ENCODE measurements around the gene C1orf226. TPM values are rescaled to one million over a fixed set of nuclear protein-coding genes. Genes with fewer than 3 reads are reported as not detected.

C1orf226 gene
- total RNA-seq, 2 donors from 2014 or later = 1.3 to 4.0 TPM

DNA sequence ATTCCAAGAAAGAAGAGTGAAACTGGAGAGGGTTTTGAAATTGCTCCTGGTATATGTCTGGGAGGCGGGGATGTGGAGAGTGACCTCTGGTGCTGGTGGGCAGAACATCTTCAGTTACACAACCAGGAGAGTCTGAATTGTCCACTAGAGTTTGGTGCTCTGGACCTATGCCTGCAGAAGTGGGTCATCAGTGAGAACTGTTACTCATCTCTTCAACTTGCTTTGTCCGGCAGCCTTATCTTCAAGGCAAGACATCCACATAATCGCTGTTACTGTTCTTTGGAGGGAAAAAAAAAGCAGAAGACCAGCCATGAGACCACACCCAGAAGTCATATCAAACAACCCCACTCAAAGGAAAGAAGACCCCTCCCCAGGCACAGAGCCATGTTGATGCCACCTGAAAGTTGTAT, 15.5 kb downstream of the C1orf226 start:
- Histone ChIP-seq H3K4me1 (no peaks in the 10 kb centered on the region), H3K9me3 (no peaks in the 10 kb centered on the region), H3K27ac (no peak overlapping the region), H3K36me3 (replicated peaks in 1 of 2; ENCODE audit: insufficient read depth in 1 of 2, low read depth in 2 of 2) (no peaks in the 10 kb centered on the region), H3K4me3 (no peak overlapping the region), H3K27me3 (no peaks in the 10 kb centered on the region)
- DNase-seq (no peak), ATAC-seq (no peak)
- TF ChIP-seq POLR2A (IDR thresholded peaks at IDR 0.05) = no peak
- TF ChIP-seq, protein P1, sequence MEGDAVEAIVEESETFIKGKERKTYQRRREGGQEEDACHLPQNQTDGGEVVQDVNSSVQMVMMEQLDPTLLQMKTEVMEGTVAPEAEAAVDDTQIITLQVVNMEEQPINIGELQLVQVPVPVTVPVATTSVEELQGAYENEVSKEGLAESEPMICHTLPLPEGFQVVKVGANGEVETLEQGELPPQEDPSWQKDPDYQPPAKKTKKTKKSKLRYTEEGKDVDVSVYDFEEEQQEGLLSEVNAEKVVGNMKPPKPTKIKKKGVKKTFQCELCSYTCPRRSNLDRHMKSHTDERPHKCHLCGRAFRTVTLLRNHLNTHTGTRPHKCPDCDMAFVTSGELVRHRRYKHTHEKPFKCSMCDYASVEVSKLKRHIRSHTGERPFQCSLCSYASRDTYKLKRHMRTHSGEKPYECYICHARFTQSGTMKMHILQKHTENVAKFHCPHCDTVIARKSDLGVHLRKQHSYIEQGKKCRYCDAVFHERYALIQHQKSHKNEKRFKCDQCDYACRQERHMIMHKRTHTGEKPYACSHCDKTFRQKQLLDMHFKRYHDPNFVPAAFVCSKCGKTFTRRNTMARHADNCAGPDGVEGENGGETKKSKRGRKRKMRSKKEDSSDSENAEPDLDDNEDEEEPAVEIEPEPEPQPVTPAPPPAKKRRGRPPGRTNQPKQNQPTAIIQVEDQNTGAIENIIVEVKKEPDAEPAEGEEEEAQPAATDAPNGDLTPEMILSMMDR (IDR thresholded peaks at IDR 0.05) = no peak
- WGBS, 2 donors = 84 to 86% methylated on average over 3 of the region's 3 CpGs
- intact Hi-C loops (cut with DNase I) = no loop called here

DNA sequence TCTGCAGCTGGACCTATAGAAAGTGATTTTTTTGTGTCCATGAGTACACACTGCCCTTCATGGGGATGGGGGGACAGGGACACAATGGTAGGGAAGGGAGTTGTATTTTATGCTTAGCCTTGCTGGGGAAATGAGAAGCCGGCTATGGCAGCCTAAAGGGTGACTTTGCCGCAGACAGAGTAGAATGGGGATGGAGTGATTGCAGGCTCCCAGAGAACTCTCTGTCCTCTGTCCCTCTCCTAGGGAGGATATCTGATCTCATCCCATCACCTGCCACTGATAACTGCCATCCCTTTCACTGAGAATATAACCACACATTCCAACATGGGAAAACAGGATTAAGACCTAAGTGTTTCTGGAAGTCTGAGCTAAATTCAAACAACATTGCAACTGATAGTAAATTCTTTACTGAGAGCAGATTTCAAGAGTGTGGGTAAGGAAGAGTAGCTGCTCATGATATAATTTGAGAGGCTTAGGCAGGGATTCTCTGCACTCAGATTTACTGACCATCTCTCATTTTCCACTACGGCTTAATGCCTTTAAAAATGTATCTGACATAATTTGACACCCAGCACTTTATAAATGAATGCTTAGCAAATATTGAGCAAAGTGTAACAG, 16.5 kb downstream of the C1orf226 start:
- ATAC-seq = no peak
- DNase-seq = no peak
- TF ChIP-seq, protein P1 (IDR thresholded peaks at IDR 0.05) = no peak
- TF ChIP-seq POLR2A (IDR thresholded peaks at IDR 0.05) = no peak
- H3K27me3 ChIP-seq = no peaks in the 10 kb centered on the region
- H3K27ac ChIP-seq = no peak overlapping the region
- WGBS, 2 donors = 43% methylated on average over 3 of the region's 3 CpGs
- no peaks in the 10 kb centered on the region for H3K9me3 ChIP-seq
- intact Hi-C loops (cut with DNase I) = no loop called here
- H3K4me1 ChIP-seq = no peaks in the 10 kb centered on the region
- no peaks in the 10 kb centered on the region for H3K36me3 ChIP-seq (replicated peaks in 1 of 2; ENCODE audit: insufficient read depth in 1 of 2, low read depth in 2 of 2)
- H3K4me3 ChIP-seq = no peak overlapping the region

DNA sequence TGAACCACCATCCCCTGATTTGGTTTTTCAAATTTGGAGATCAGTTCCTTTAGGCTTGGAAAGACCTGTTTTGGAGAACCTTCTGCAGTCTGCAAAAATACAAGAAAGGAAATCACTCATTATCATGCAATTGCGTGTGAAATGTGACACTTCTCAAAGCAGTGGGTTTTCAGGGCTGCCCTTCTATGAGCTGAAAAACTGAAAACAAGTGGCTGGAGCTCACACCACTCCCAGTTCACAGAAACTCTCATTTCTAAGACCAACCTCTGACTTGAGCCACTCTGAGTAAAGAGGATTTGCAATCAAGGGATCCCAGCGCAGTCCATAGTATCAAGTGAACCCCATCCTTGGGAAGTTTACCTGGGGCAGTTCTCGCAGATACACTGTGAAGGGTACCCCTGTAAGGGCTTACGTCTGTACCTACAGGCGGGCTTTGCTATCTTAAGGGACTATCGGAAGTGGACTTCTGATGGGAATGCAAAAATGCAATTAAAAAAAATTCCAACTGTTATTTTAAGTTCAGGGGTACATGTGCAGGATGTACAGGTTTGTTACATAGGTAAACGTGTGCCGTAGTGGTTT, 17.6 kb downstream of the C1orf226 start:
- no peak for ATAC-seq
- Histone ChIP-seq H3K27ac (no peak overlapping the region), H3K9me3 (no peaks in the 10 kb centered on the region), H3K4me1 (no peaks in the 10 kb centered on the region), H3K4me3 (no peak overlapping the region), H3K36me3 (replicated peaks in 1 of 2; ENCODE audit: insufficient read depth in 1 of 2, low read depth in 2 of 2) (no peaks in the 10 kb centered on the region), H3K27me3 (no peaks in the 10 kb centered on the region)
- no peak for TF ChIP-seq POLR2A (IDR thresholded peaks at IDR 0.05)
- TF ChIP-seq, protein P1 (IDR thresholded peaks at IDR 0.05) = no peak
- intact Hi-C loops (cut with DNase I) = no loop called here
- DNase-seq = no peak
- 68 to 72% methylated on average over 6 to 8 of the region's 8 CpGs for WGBS, 2 donors

DNA sequence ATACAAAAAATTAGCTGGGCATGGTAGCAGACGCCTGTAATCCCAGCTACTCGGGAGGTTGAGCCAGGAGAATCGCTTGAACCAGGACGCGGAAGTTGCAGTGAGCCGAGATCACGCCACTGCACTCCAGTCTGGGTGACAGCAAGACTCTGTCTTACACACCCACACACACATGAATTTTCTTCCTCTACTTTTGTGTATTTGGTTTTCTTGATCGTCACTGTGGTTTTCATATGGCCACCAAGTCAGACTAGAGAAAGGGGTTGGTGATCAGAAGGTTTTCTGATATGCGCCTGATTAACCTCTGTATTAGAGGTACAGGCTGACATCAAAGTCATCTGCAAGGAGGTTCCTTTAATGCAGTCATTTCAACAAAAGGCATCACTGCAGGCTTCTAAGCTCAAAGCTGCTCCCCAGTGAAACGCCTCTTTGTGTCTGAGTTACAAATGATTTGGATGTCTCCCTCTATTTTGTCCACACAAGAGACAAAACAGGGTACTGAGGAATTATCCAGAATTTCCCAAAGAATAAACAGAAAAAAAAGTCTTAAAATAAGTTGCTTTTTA, 19.3 kb downstream of the C1orf226 start:
- H3K36me3 ChIP-seq (replicated peaks in 1 of 2; ENCODE audit: insufficient read depth in 1 of 2, low read depth in 2 of 2) = no peaks in the 10 kb centered on the region
- no peak overlapping the region for H3K4me3 ChIP-seq
- DNase-seq (no peak), ATAC-seq (no peak)
- no peaks in the 10 kb centered on the region for H3K4me1 ChIP-seq
- intact Hi-C loops (cut with DNase I) = no loop called here
- H3K27me3 ChIP-seq = no peaks in the 10 kb centered on the region
- no peak overlapping the region for H3K27ac ChIP-seq
- TF ChIP-seq, protein P1 (IDR thresholded peaks at IDR 0.05) = no peak
- no peak for TF ChIP-seq POLR2A (IDR thresholded peaks at IDR 0.05)
- H3K9me3 ChIP-seq = no peaks in the 10 kb centered on the region
- 74 to 83% methylated on average over 10 of the region's 10 CpGs for WGBS, 2 donors
